OCI-LY7 (cell line): Measurements from ENCODE around the gene MMRN1. TPM values are rescaled to one million over a fixed set of nuclear protein-coding genes. Genes with fewer than 3 reads are reported as not detected.

Experiments
- BruUV-seq: library from RNA; stranded (reverse); fragments of 400-500 nt; replicated peaks from 2 replicates; lab custom pipeline; 2021; lab: Mats Ljungman, UMichigan
- CTCF ChIA-PET: fragments of 300-600 bp; sonication (Branson Sonifier 250); formaldehyde crosslinking; loops from one replicate; lab custom pipeline; 2022; ENCODE audit warnings: antibody characterized with exemption; ENCODE audit not compliant: unreplicated experiment; lab: Charles Lee
- POLR2A ChIA-PET: fragments of 300-600 bp; sonication (Branson Sonifier 250); formaldehyde crosslinking; loops from one replicate; lab custom pipeline; 2022; ENCODE audit warnings: antibody characterized with exemption; lab: Charles Lee
- DNase-seq: peaks from one replicate; pipeline ENCODE4 v3.0.0-alpha.2; 2015; ENCODE audit warnings: low spot score
- H2AFZ ChIP-seq: fragments of 200-600 bp; sonication (generic), shearing (Covaris generic); 2 replicates; pipeline ENCODE4 v1.6.1; 2014; ENCODE audit warnings: mild to moderate bottlenecking, antibody characterized with exemption, low read length, moderate library complexity
- H3K27ac ChIP-seq: fragments of 200-600 bp; sonication (generic); 2 replicates; pipeline ENCODE4 v1.5.1; 2014; ENCODE audit warnings: mixed run types, low read depth, mild to moderate bottlenecking, moderate library complexity, low read length, inconsistent platforms; ENCODE audit not compliant: poor library complexity, severe bottlenecking
- H3K36me3 ChIP-seq: fragments of 200-600 bp; sonication (generic); 2 replicates; pipeline ENCODE4 v1.6.1; 2014; ENCODE audit warnings: mild to moderate bottlenecking, antibody characterized with exemption, low read length, moderate library complexity, mixed read lengths; ENCODE audit not compliant: insufficient read depth
- H3K4me1 ChIP-seq: fragments of 200-600 bp; sonication (generic); 2 replicates; pipeline ENCODE4 v1.5.1; 2014; ENCODE audit warnings: mild to moderate bottlenecking, low read length; ENCODE audit not compliant: insufficient read depth, poor library complexity, severe bottlenecking
- H3K4me2 ChIP-seq: fragments of 200-600 bp; sonication (generic); 2 replicates; pipeline ENCODE4 v1.6.1; 2014; ENCODE audit warnings: mild to moderate bottlenecking, low read length
- H3K4me3 ChIP-seq: fragments of 200-600 bp; sonication (generic); 2 replicates; pipeline ENCODE4 v1.5.1; 2014; ENCODE audit warnings: mild to moderate bottlenecking, low read depth, low read length; ENCODE audit not compliant: poor library complexity, severe bottlenecking
- H3K79me2 ChIP-seq: fragments of 200-600 bp; sonication (generic); 2 replicates; pipeline ENCODE4 v1.6.1; 2016; ENCODE audit warnings: low read depth, mild to moderate bottlenecking, low read length, moderate library complexity, mixed read lengths; ENCODE audit not compliant: insufficient read depth
- H3K9me2 ChIP-seq: fragments of 200-600 bp; sonication (generic); 2 replicates; pipeline ENCODE4 v1.6.1; 2016; ENCODE audit warnings: mild to moderate bottlenecking, low read length, mixed read lengths; ENCODE audit not compliant: insufficient read depth
- H3K9me3 ChIP-seq: fragments of 200-600 bp; sonication (generic); 2 replicates; pipeline ENCODE4 v1.6.1; 2014; ENCODE audit warnings: mild to moderate bottlenecking, mixed run types, low read length, mixed read lengths
- H4K20me1 ChIP-seq: fragments of 200-600 bp; sonication (generic); 2 replicates; pipeline ENCODE4 v1.6.1; 2014; ENCODE audit warnings: mild to moderate bottlenecking, antibody characterized with exemption, low read length, moderate library complexity, mixed read lengths; ENCODE audit not compliant: insufficient read depth
- CTCF ChIP-seq: fragments of 200-600 bp; sonication (generic); conservative IDR thresholded peaks from 2 replicates; pipeline ENCODE4 v1.5.1; 2014; ENCODE audit warnings: mild to moderate bottlenecking, antibody characterized with exemption, low read length, moderate library complexity, mixed read lengths
- EZH2phosphoT487 ChIP-seq: fragments of 200-600 bp; sonication (generic); IDR thresholded peaks from 2 replicates; pipeline ENCODE4 v1.6.1; 2018; ENCODE audit warnings: low read depth, borderline replicate concordance, mild to moderate bottlenecking, mixed run types, antibody characterized with exemption, low read length, moderate library complexity, mixed read lengths
- intact Hi-C: fragments of 100-400 bp; cut with micrococcal nuclease; formaldehyde crosslinking; loops from one replicate; pipeline ENCODE4 v1.10.0; 2022; ENCODE audit not compliant: unreplicated experiment
- total RNA-seq, 2 experiments: library from RNA; depleted of rRNA in 1 of 2; stranded (reverse); fragments of >200 nt in 1 of 2; shearing (Covaris generic) in 1 of 2; gene quantifications; 2 replicates each; pipeline ENCODE4 v1.2.3, GENCODE V29; 2014 to 2022

Gene MMRN1
- total RNA-seq, 2 experiments from 2014 or later, result 0.13 TPM; not detected in 1

DNA sequence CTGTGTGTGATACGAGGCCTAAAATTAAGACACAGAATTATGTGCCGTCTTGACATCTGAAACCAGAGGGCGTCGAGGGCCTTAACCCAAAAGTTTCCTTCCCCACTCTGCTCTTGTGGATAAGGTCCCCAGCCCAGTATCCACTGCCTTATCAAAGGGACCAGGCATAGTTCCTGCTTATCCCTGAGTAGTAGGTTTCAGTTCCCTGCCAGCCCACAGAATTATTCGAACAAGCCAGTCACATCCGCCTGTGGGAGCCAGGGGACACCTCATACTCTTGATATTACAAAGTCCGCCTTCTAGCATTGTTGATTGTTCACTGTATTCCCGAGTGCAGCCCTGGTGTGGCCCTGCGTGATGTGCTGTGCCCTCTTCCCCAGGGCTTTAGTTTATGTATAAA, 5.4 kb upstream of the MMRN1 start:
- CTCF ChIA-PET, result no interaction called here
- DNase-seq, result no peak
- POLR2A ChIA-PET, result interaction anchor here (0.7 kb wide), 1 partner anchor 69 kb away, joined by 3 read pairs; no protein-coding TSS in a partner anchor
- Histone ChIP-seq H3K79me2 (no peaks in the 10 kb centered on the region), H3K4me2 (no peak overlapping the region), H2AFZ (no peak overlapping the region), H4K20me1 (no peaks in the 10 kb centered on the region), H3K4me1 (no peaks in the 10 kb centered on the region), H3K27ac (no peak overlapping the region), H3K9me2 (no peaks in the 10 kb centered on the region), H3K36me3 (no peaks in the 10 kb centered on the region), H3K4me3 (no peak overlapping the region), H3K9me3 (no peaks in the 10 kb centered on the region)
- intact Hi-C loops, result no loop called here
- BruUV-seq, result no TSS peak
- TF ChIP-seq EZH2phosphoT487 (no peak), CTCF (no peak)

DNA sequence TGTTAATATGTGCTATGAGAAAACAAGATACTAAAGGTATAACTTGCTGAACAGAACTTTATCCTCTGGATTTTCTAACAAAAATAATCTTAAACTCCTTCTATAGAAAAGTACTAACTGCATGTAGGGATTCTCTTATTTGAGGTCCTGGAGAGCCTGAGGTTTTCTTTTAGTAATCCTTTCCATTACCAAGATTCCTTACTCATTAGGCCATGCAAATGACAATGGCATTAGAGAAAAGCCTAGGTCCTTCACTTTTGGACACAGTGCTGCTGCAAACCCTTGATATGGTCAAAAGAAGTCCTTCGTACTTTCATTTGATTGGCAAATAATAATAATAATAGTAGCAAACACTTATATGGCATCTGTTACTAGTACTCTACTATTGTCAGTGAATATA, 3.2 kb downstream of the MMRN1 start:
- DNase-seq, result no peak
- H4K20me1 ChIP-seq, result no peaks in the 10 kb centered on the region
- peak overlapping the region; percentile 71; the same call in 1 of the 2 replicates for H2AFZ ChIP-seq
- no peaks in the 10 kb centered on the region for H3K79me2 ChIP-seq
- intact Hi-C loops, result loop anchor here (5.0 kb wide), 1 partner anchor 741 kb away; no protein-coding TSS in a partner anchor
- ChIA-PET CTCF (no interaction called here), POLR2A (interaction anchor here (0.8 kb wide), 1 partner anchor 15 kb away, joined by 3 read pairs; no protein-coding TSS in a partner anchor)
- H3K4me1 ChIP-seq, result peaks cover 21% of the 10 kb centered on the region
- H3K36me3 ChIP-seq, result no peaks in the 10 kb centered on the region
- BruUV-seq, result no TSS peak
- 0 out of 2 replicates have a peak overlapping the region, but pooled peaks have one; percentile 47 for H3K4me2 ChIP-seq
- H3K4me3 ChIP-seq, result no peak overlapping the region
- H3K9me2 ChIP-seq, result no peaks in the 10 kb centered on the region
- no peak overlapping the region for H3K27ac ChIP-seq
- H3K9me3 ChIP-seq, result no peaks in the 10 kb centered on the region
- TF ChIP-seq EZH2phosphoT487 (no peak), CTCF (no peak)

GRCh38 chr4:89898304-89898716, 3.7 kb downstream of the MMRN1 start:
- no TSS peak for BruUV-seq
- no peaks in the 10 kb centered on the region for H3K9me2 ChIP-seq
- H2AFZ ChIP-seq, result peak overlapping the region; percentile 71
- peaks cover 21% of the 10 kb centered on the region for H3K4me1 ChIP-seq
- CTCF ChIA-PET, result no interaction called here
- no peaks in the 10 kb centered on the region for H3K36me3 ChIP-seq
- TF ChIP-seq CTCF, result no peak
- no peaks in the 10 kb centered on the region for H3K9me3 ChIP-seq
- no peaks in the 10 kb centered on the region for H3K79me2 ChIP-seq
- intact Hi-C loops, result loop anchor here (5.0 kb wide), 1 partner anchor 741 kb away; no protein-coding TSS in a partner anchor
- peak; percentile 27 for DNase-seq
- POLR2A ChIA-PET, result interaction anchor here (0.8 kb wide), 1 partner anchor 14 kb away, joined by 3 read pairs; no protein-coding TSS in a partner anchor
- H3K27ac ChIP-seq, result no peak overlapping the region
- peak overlapping the region; percentile 47 for H3K4me2 ChIP-seq
- H3K4me3 ChIP-seq, result peak overlapping the region; percentile 8
- H4K20me1 ChIP-seq, result no peaks in the 10 kb centered on the region
